CD8-positive, alpha-beta memory T cell (primary cell): ENCODE data around the gene POU4F3. TPM values are rescaled to one million over a fixed set of nuclear protein-coding genes. Genes with fewer than 3 reads are reported as not detected.

Experiments
- CTCF ChIA-PET: fragments of 350-600 bp; sonication (Branson Sonifier 250); formaldehyde crosslinking; loops from one replicate; lab custom pipeline; 2021; ENCODE audit warnings: antibody characterized with exemption; lab: Charles Lee
- POLR2A ChIA-PET: fragments of 350-600 bp; sonication (Branson Sonifier 250); formaldehyde crosslinking; loops from one replicate; lab custom pipeline; 2021; ENCODE audit warnings: antibody characterized with exemption; lab: Charles Lee
- DNase-seq, 5 donors: peaks; one replicate each; pipeline versions ENCODE4 v3.0.0 to v3.0.0-alpha.2; 2020 to 2022; ENCODE audit warnings: mixed read lengths in 1 of 5
- H3K27ac ChIP-seq: one replicate; pipeline ENCODE4 v1.7.0; 2013; ENCODE audit warnings: low read depth, mild to moderate bottlenecking, low read length, moderate library complexity
- H3K27me3 ChIP-seq: 2 replicates; pipeline ENCODE4 v1.7.0; 2013; ENCODE audit warnings: low read length, mild to moderate bottlenecking; ENCODE audit not compliant: insufficient read depth, poor library complexity, severe bottlenecking
- H3K36me3 ChIP-seq: 2 replicates; pipeline ENCODE4 v1.7.0; 2013; ENCODE audit warnings: mild to moderate bottlenecking, low read length, moderate library complexity; ENCODE audit not compliant: insufficient read depth
- H3K4me1 ChIP-seq: 2 replicates; pipeline ENCODE4 v1.7.0; 2013; ENCODE audit warnings: mild to moderate bottlenecking, low read length, moderate library complexity; ENCODE audit not compliant: insufficient read depth
- H3K4me3 ChIP-seq: 2 replicates; pipeline ENCODE4 v1.7.0; 2013; ENCODE audit warnings: mild to moderate bottlenecking, low read length
- H3K9me3 ChIP-seq: 2 replicates; pipeline ENCODE4 v1.7.0; 2013; ENCODE audit warnings: mild to moderate bottlenecking, low read length
- H3K27ac Mint-ChIP-seq, 8 donors: one replicate each; pipeline ENCODE4 v1.8.0; 2020 to 2021; ENCODE audit warnings: mixed read lengths in 8 of 8, mild to moderate bottlenecking in 6 of 8, inconsistent platforms in 3 of 8, moderate library complexity in 3 of 8
- H3K27me3 Mint-ChIP-seq, 2 donors: one replicate each; pipeline ENCODE4 v1.8.0; 2020 to 2021; ENCODE audit warnings: mixed read lengths in 2 of 2, mild to moderate bottlenecking in 1 of 2, moderate library complexity in 1 of 2
- H3K36me3 Mint-ChIP-seq, 3 donors: one replicate each; pipeline ENCODE4 v1.8.0; 2020 to 2021; ENCODE audit warnings: mixed read lengths in 3 of 3, inconsistent platforms in 1 of 3, mild to moderate bottlenecking in 1 of 3
- H3K4me1 Mint-ChIP-seq, 3 donors: one replicate each; pipeline ENCODE4 v1.8.0; 2020 to 2021; ENCODE audit warnings: mixed read lengths in 3 of 3, inconsistent platforms in 1 of 3, mild to moderate bottlenecking in 1 of 3
- H3K4me3 Mint-ChIP-seq, 7 donors: one replicate each; pipeline ENCODE4 v1.8.0; 2020 to 2021; ENCODE audit warnings: mixed read lengths in 7 of 7, mild to moderate bottlenecking in 6 of 7, moderate library complexity in 4 of 7, inconsistent platforms in 2 of 7
- H3K9me3 Mint-ChIP-seq, 5 donors: one replicate each; pipeline ENCODE4 v1.8.0; 2020 to 2022; ENCODE audit warnings: mixed read lengths in 5 of 5, mild to moderate bottlenecking in 3 of 5, moderate library complexity in 2 of 5, inconsistent platforms in 1 of 5
- polyA plus RNA-seq: library from polyadenylated mRNA; unstranded; fragments of 300-500 nt; fragmentation: Illumina TruSeq; gene quantifications from one replicate; pipeline ENCODE4 v1.2.3, GENCODE V29; 2021
- total RNA-seq, 2 experiments: library from RNA; stranded (reverse); gene quantifications; one replicate each; pipeline ENCODE4 v1.2.3, GENCODE V29; 2021

Gene POU4F3
- total and polyA plus RNA-seq, 3 experiments from 2014 or later, result 0.11 TPM; not detected in 2

GRCh38 chr5:146341854-146342253 lies 3.2 kb downstream of the POU4F3 start:
- H3K27ac Mint-ChIP-seq, result no peak overlapping the region
- H3K27me3 Mint-ChIP-seq, result peaks cover 62 to 85% of the 10 kb centered on the region in 2 donors
- ChIA-PET CTCF (no interaction called here), POLR2A (no interaction called here)
- H3K4me1 Mint-ChIP-seq, result peaks cover 14 to 41% (median 18%) of the 10 kb centered on the region in 3 donors
- no peak overlapping the region for H3K27ac ChIP-seq
- DNase-seq, result no peak
- no peaks in the 10 kb centered on the region for H3K36me3 ChIP-seq
- no peaks in the 10 kb centered on the region for H3K4me1 ChIP-seq
- H3K9me3 Mint-ChIP-seq, result peaks cover 0 to 9% (median 6%) of the 10 kb centered on the region in 5 donors
- H3K9me3 ChIP-seq, result no peaks in the 10 kb centered on the region
- no peak overlapping the region for H3K4me3 Mint-ChIP-seq
- peaks cover 28% of the 10 kb centered on the region for H3K27me3 ChIP-seq
- H3K36me3 Mint-ChIP-seq, result no peaks in the 10 kb centered on the region
- no peak overlapping the region for H3K4me3 ChIP-seq

- no peaks in the 10 kb centered on the region for H3K36me3 ChIP-seq
- no peak overlapping the region for H3K27ac Mint-ChIP-seq
These were observed 3.9 kb downstream of the POU4F3 start for GRCh38 chr5:146342519-146342881.

GRCh38 chr5:146342882-146343865 lies 4.5 kb downstream of the POU4F3 start:
- POLR2A ChIA-PET, result no interaction called here
- no peak for DNase-seq
- Histone ChIP-seq H3K27me3 (peaks cover 28% of the 10 kb centered on the region), H3K4me3 (no peak overlapping the region), H3K9me3 (no peaks in the 10 kb centered on the region), H3K27ac (no peak overlapping the region), H3K36me3 (no peaks in the 10 kb centered on the region), H3K4me1 (no peaks in the 10 kb centered on the region)
- H3K27ac Mint-ChIP-seq, result no peak overlapping the region
- CTCF ChIA-PET, result no interaction called here
- H3K36me3 Mint-ChIP-seq, result no peaks in the 10 kb centered on the region
- no peak overlapping the region for H3K4me3 Mint-ChIP-seq
- H3K4me1 Mint-ChIP-seq, result peaks cover 14 to 34% (median 18%) of the 10 kb centered on the region in 3 donors
- peaks cover 55 to 80% of the 10 kb centered on the region in 2 donors for H3K27me3 Mint-ChIP-seq
- H3K9me3 Mint-ChIP-seq, result peaks cover 0 to 7% (median 3%) of the 10 kb centered on the region in 5 donors

More at GRCh38 chr5:146342519-146342881, 3.9 kb downstream of the POU4F3 start:
- no peak overlapping the region for H3K4me3 Mint-ChIP-seq
- H3K9me3 Mint-ChIP-seq, result peaks cover 0 to 8% (median 6%) of the 10 kb centered on the region in 5 donors
- H3K36me3 Mint-ChIP-seq, result no peaks in the 10 kb centered on the region
- Histone ChIP-seq H3K4me1 (no peaks in the 10 kb centered on the region), H3K9me3 (no peaks in the 10 kb centered on the region), H3K27ac (no peak overlapping the region), H3K4me3 (no peak overlapping the region), H3K27me3 (peaks cover 28% of the 10 kb centered on the region)
- H3K27me3 Mint-ChIP-seq, result peaks cover 59 to 83% of the 10 kb centered on the region in 2 donors
- CTCF ChIA-PET, result no interaction called here
- DNase-seq, result no peak
- H3K4me1 Mint-ChIP-seq, result peaks cover 14 to 37% (median 18%) of the 10 kb centered on the region in 3 donors
- POLR2A ChIA-PET, result no interaction called here

- peaks cover 0 to 7% (median 3%) of the 10 kb centered on the region in 5 donors for H3K9me3 Mint-ChIP-seq
- peaks cover 28% of the 10 kb centered on the region for H3K27me3 ChIP-seq
- H3K4me1 Mint-ChIP-seq, result peaks cover 12 to 31% (median 18%) of the 10 kb centered on the region in 3 donors
- H3K9me3 ChIP-seq, result no peaks in the 10 kb centered on the region
- peak overlapping the region in 4 of 7 donors; percentile 18 to 53 (median 32) for H3K4me3 Mint-ChIP-seq
- no peaks in the 10 kb centered on the region for H3K36me3 ChIP-seq
- ChIA-PET CTCF (no interaction called here), POLR2A (no interaction called here)
- DNase-seq, result no peak
- peaks cover 61 to 83% of the 10 kb centered on the region in 2 donors for H3K27me3 Mint-ChIP-seq
- H3K27ac Mint-ChIP-seq, result no peak overlapping the region
- H3K27ac ChIP-seq, result no peak overlapping the region
- no peak overlapping the region for H3K4me3 ChIP-seq
- no peaks in the 10 kb centered on the region for H3K4me1 ChIP-seq
- H3K36me3 Mint-ChIP-seq, result no peaks in the 10 kb centered on the region
These were observed 5.8 kb downstream of the POU4F3 start for GRCh38 chr5:146344155-146345118.

GRCh38 chr5:146345240-146345577 lies 6.6 kb downstream of the POU4F3 start:
- H3K27me3 ChIP-seq, result peaks cover 28% of the 10 kb centered on the region
- ChIA-PET CTCF (no interaction called here), POLR2A (no interaction called here)
- Mint-ChIP-seq H3K36me3 (no peaks in the 10 kb centered on the region), H3K27ac (no peak overlapping the region), H3K4me1 (peaks cover 12 to 30% (median 18%) of the 10 kb centered on the region in 3 donors), H3K27me3 (peaks cover 58 to 79% of the 10 kb centered on the region in 2 donors), H3K9me3 (peaks cover 0 to 7% (median 3%) of the 10 kb centered on the region in 5 donors), H3K4me3 (peak overlapping the region in 5 of 7 donors; percentile 10 to 52 (median 44))
- no peak for DNase-seq
- no peaks in the 10 kb centered on the region for H3K36me3 ChIP-seq
- H3K9me3 ChIP-seq, result no peaks in the 10 kb centered on the region
- no peaks in the 10 kb centered on the region for H3K4me1 ChIP-seq
- no peak overlapping the region for H3K27ac ChIP-seq
- no peak overlapping the region for H3K4me3 ChIP-seq

GRCh38 chr5:146345578-146346366 lies 7.1 kb downstream of the POU4F3 start:
- Histone ChIP-seq H3K4me3 (no peak overlapping the region), H3K27me3 (peaks cover 24% of the 10 kb centered on the region), H3K4me1 (no peaks in the 10 kb centered on the region), H3K27ac (no peak overlapping the region), H3K36me3 (no peaks in the 10 kb centered on the region), H3K9me3 (no peaks in the 10 kb centered on the region)
- no peak for DNase-seq
- peak overlapping the region in 4 of 7 donors; percentile 15 to 45 (median 30) for H3K4me3 Mint-ChIP-seq
- no peaks in the 10 kb centered on the region for H3K36me3 Mint-ChIP-seq
- H3K9me3 Mint-ChIP-seq, result peaks cover 0 to 5% (median 0%) of the 10 kb centered on the region in 5 donors
- ChIA-PET POLR2A (no interaction called here), CTCF (no interaction called here)
- H3K27me3 Mint-ChIP-seq, result peaks cover 54 to 78% of the 10 kb centered on the region in 2 donors
- no peak overlapping the region for H3K27ac Mint-ChIP-seq
- peaks cover 12 to 30% (median 18%) of the 10 kb centered on the region in 3 donors for H3K4me1 Mint-ChIP-seq

- no peaks in the 10 kb centered on the region for H3K9me3 Mint-ChIP-seq
- H3K36me3 Mint-ChIP-seq, result no peaks in the 10 kb centered on the region
- Histone ChIP-seq H3K36me3 (no peaks in the 10 kb centered on the region), H3K4me3 (no peak overlapping the region), H3K27me3 (no peaks in the 10 kb centered on the region), H3K4me1 (no peaks in the 10 kb centered on the region), H3K9me3 (no peaks in the 10 kb centered on the region), H3K27ac (no peak overlapping the region)
- POLR2A ChIA-PET, result no interaction called here
- no peaks in the 10 kb centered on the region for H3K4me1 Mint-ChIP-seq
- peaks cover 14 to 20% of the 10 kb centered on the region in 2 donors for H3K27me3 Mint-ChIP-seq
- CTCF ChIA-PET, result no interaction called here
- H3K4me3 Mint-ChIP-seq, result no peak overlapping the region
- no peak overlapping the region for H3K27ac Mint-ChIP-seq
- DNase-seq, result no peak
These were observed 18.5 kb downstream of the POU4F3 start for GRCh38 chr5:146357126-146357525.
